SK-N-SH (cell line): Measurements from ENCODE around the gene CACNA1H. TPM values are rescaled to one million over a fixed set of nuclear protein-coding genes. Genes with fewer than 3 reads are reported as not detected.
A peak's percentile ranks its signal among the peaks of the same experiment; 100 is the strongest.

Source experiments
- CTCF ChIA-PET: fragments of 300-600, 350-600 bp; formaldehyde crosslinking; extraction: SDS; loops from one replicate; lab custom pipeline; 2021; lab: Yijun Ruan, JAX
- POLR2A ChIA-PET: fragments of 350-600 bp; sonication (Branson Sonifier 250); formaldehyde crosslinking; extraction: SDS; loops from one replicate; lab custom pipeline; 2020; ENCODE audit warnings: antibody characterized with exemption, inconsistent platforms; lab: Yijun Ruan, JAX
- DNase-seq: peaks from one replicate; pipeline ENCODE4 v3.0.0; 2012
- H2AFZ ChIP-seq: fragments of 200-600 bp; sonication (generic); 2 replicates; pipeline ENCODE4 v1.8.1; 2016; ENCODE audit warnings: antibody characterized with exemption, mild to moderate bottlenecking, low read depth
- H3F3A ChIP-seq: fragments of 200-600 bp; sonication (generic); replicated peaks from 2 replicates; pipeline ENCODE3; 2016; ENCODE audit warnings: antibody characterized with exemption, mild to moderate bottlenecking; ENCODE audit not compliant: insufficient read depth
- H3K27ac ChIP-seq, 2 experiments: fragments of 200-500 bp in 1 of 2; fragments of 200-600 bp in 1 of 2; sonication (Bioruptor generic) in 1 of 2; sonication (generic), shearing (Covaris generic) in 1 of 2; 2 replicates each; pipeline versions ENCODE4 v1.5.1 to v1.6.1; 2014 to 2016; ENCODE audit warnings: low read depth in 2 of 2, inconsistent platforms in 1 of 2, low read length in 1 of 2, mild to moderate bottlenecking in 1 of 2, mixed read lengths in 1 of 2
- H3K27me3 ChIP-seq: fragments of 200-600 bp; sonication (generic), shearing (Covaris generic); 2 replicates; pipeline ENCODE4 v1.6.1; 2016; ENCODE audit warnings: mixed run types; ENCODE audit not compliant: insufficient read depth
- H3K36me3 ChIP-seq, 2 experiments: fragments of 200-500 bp in 1 of 2; fragments of 200-600 bp in 1 of 2; sonication (Bioruptor generic) in 1 of 2; sonication (generic) in 1 of 2; replicated peaks in 1 of 2; 2 replicates each; pipeline versions ENCODE3 to v1.5.1; 2014 to 2016; ENCODE audit warnings: low read length in 1 of 2, mild to moderate bottlenecking in 1 of 2; ENCODE audit not compliant: insufficient read depth in 2 of 2, control insufficient read depth in 1 of 2
- H3K4me1 ChIP-seq, 2 experiments: fragments of 200-500 bp in 1 of 2; fragments of 200-600 bp in 1 of 2; sonication (Bioruptor generic) in 1 of 2; sonication (generic), shearing (Covaris generic) in 1 of 2; 2 replicates each; pipeline versions ENCODE4 v1.5.1 to v1.6.1; 2014 to 2016; ENCODE audit warnings: low read depth in 1 of 2, low read length in 1 of 2, mixed run types in 1 of 2; ENCODE audit not compliant: insufficient read depth in 2 of 2, control insufficient read depth in 1 of 2
- H3K4me2 ChIP-seq: fragments of 200-600 bp; sonication (generic), shearing (Covaris generic); 2 replicates; pipeline ENCODE4 v1.6.1; 2017; ENCODE audit warnings: mixed run types
- H3K4me3 ChIP-seq, 2 experiments: fragments of 200-500 bp in 1 of 2; fragments of 200-600 bp in 1 of 2; sonication (Bioruptor generic) in 1 of 2; sonication (generic), shearing (Covaris generic) in 1 of 2; 2 replicates each; pipeline versions ENCODE4 v1.5.1 to v1.8.1; 2014 to 2016; ENCODE audit warnings: low read depth in 2 of 2, inconsistent platforms in 1 of 2, low read length in 1 of 2, mild to moderate bottlenecking in 1 of 2, mixed read lengths in 1 of 2, moderate library complexity in 1 of 2
- H3K79me2 ChIP-seq: fragments of 200-600 bp; sonication (generic); 2 replicates; pipeline ENCODE4 v1.8.1; 2017; ENCODE audit warnings: mild to moderate bottlenecking; ENCODE audit not compliant: insufficient read depth
- H3K9ac ChIP-seq: fragments of 200-600 bp; sonication (generic); 2 replicates; pipeline ENCODE4 v1.6.1; 2017; ENCODE audit warnings: mixed run types
- H3K9me2 ChIP-seq: fragments of 200-600 bp; sonication (generic); 2 replicates; pipeline ENCODE4 v1.6.1; 2017; ENCODE audit warnings: mixed run types
- H3K9me3 ChIP-seq: fragments of 200-600 bp; sonication (generic); 2 replicates; pipeline ENCODE4 v1.6.1; 2017; ENCODE audit warnings: mixed run types, mild to moderate bottlenecking, moderate library complexity
- H4K20me1 ChIP-seq: fragments of 200-600 bp; sonication (generic); 2 replicates; pipeline ENCODE4 v1.6.1; 2017; ENCODE audit warnings: mild to moderate bottlenecking, mixed run types; ENCODE audit not compliant: insufficient read depth
- CTCF ChIP-seq: fragments of 200-600 bp; sonication (generic); IDR thresholded peaks from 2 replicates; pipeline ENCODE4 v1.6.1; 2017; ENCODE audit warnings: antibody characterized with exemption, mild to moderate bottlenecking, moderate library complexity
- ELF1 ChIP-seq: IDR thresholded peaks from 2 replicates; pipeline ENCODE4 v1.4.0; 2012
- EP300 ChIP-seq, 2 experiments: IDR thresholded peaks; 2 replicates each; pipeline versions ENCODE4 v1.4.0 to v1.6.1; 2012; ENCODE audit warnings: borderline replicate concordance in 1 of 2, low read depth in 1 of 2, low read length in 1 of 2
- FOXJ3 ChIP-seq: sonication (generic); formaldehyde crosslinking; IDR thresholded peaks from 2 replicates; pipeline ENCODE4 v1.5.1; 2020; ENCODE audit warnings: mild to moderate bottlenecking, missing genetic modification reagents
- POLR2AphosphoS5 ChIP-seq: IDR thresholded peaks from 2 replicates; pipeline ENCODE4 v1.6.1; 2012; ENCODE audit warnings: low read depth, low read length
- RAD21 ChIP-seq: IDR thresholded peaks from 2 replicates; pipeline ENCODE4 v1.6.1; 2012; ENCODE audit warnings: mild to moderate bottlenecking, low read length
- RCOR1 ChIP-seq: fragments of 150-350 bp; IDR thresholded peaks from 2 replicates; pipeline ENCODE4 v1.6.1; 2017; ENCODE audit warnings: antibody characterized with exemption, low read length
- RFX5 ChIP-seq: IDR thresholded peaks from 2 replicates; pipeline ENCODE4 v1.6.1; 2012; ENCODE audit warnings: mild to moderate bottlenecking, improper control_type of control experiment, low read length
- TCF12 ChIP-seq: IDR thresholded peaks from 2 replicates; pipeline ENCODE4 v1.4.0; 2012
- ZBTB33 ChIP-seq: IDR thresholded peaks from 2 replicates; pipeline ENCODE4 v1.4.0; 2012; ENCODE audit warnings: low read depth, borderline replicate concordance
- WGBS: methylation state at CpG from one replicate; pipeline ENCODE4 v1.1.6; 2017; ENCODE audit warnings: low lambda C conversion rate; 5-methylcytosine and 5-hydroxymethylcytosine counted together
- polyA plus RNA-seq, 3 experiments: library from polyadenylated mRNA; depleted of rRNA; stranded (reverse); fragments of >200 nt; gene quantifications; 2 replicates each; pipeline ENCODE4 v1.2.3, GENCODE V29; 2012
- TF ChIP-seq, protein P1 (sequence below): fragments of 150-350 bp; IDR thresholded peaks from 2 replicates; pipeline ENCODE4 v1.6.1; 2016; ENCODE audit warnings: mild to moderate bottlenecking, low read depth, low read length
- TF ChIP-seq, protein P2 (sequence below): IDR thresholded peaks from 2 replicates; pipeline ENCODE4 v1.4.0; 2012; ENCODE audit warnings: low read depth, borderline replicate concordance

CACNA1H gene
- polyA plus RNA-seq, 1 of the 3 experiments (the other 2 are of a cell fraction): not detected

DNA sequence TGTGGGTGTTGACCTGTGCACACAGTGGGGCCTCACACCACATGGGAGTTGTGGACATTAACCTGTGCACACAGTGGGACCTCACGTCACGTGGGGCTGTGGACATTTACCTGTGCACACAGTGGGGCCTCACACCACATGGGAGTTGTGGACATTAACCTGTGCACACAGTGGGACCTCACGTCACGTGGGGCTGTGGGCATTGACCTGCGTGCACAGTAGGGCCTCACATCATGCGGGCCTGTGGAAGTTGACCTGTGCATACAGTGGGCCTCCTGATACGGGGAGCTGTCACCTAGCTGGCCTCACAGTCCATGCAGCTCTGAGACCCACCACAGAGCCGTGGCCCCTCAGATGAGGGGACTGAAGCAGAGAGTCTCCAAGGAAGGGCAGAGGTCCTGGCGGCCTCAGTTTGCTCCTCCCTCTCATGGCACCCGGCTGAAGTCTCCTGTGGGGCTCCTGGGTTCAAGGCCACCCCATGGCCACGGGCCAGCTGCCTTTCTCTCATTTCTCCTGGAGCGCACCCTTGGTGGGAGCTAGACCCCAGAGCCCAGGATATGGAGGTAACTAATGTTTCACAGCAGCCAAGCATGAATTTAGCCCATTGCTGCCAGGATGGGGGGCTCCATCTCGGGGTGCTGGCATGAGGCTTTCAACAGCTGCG lies 21.0 kb downstream of the CACNA1H start:
- ChIA-PET POLR2A (no interaction called here), CTCF (interaction anchor here (1.2 kb wide), 1 partner anchor 116 kb away, joined by 3 read pairs; no protein-coding TSS in a partner anchor)
- H3K9me3 ChIP-seq: no peaks in the 10 kb centered on the region
- H3K9ac ChIP-seq: no peak overlapping the region
- TF ChIP-seq POLR2AphosphoS5: no peak
- TF ChIP-seq RCOR1: no peak
- TF ChIP-seq RFX5: no peak
- TF ChIP-seq ELF1: no peak
- no peak for TF ChIP-seq ZBTB33
- TF ChIP-seq RAD21: no peak
- no peak for TF ChIP-seq FOXJ3
- TF ChIP-seq TCF12: no peak
- no peak for TF ChIP-seq CTCF
- TF ChIP-seq, protein P1, sequence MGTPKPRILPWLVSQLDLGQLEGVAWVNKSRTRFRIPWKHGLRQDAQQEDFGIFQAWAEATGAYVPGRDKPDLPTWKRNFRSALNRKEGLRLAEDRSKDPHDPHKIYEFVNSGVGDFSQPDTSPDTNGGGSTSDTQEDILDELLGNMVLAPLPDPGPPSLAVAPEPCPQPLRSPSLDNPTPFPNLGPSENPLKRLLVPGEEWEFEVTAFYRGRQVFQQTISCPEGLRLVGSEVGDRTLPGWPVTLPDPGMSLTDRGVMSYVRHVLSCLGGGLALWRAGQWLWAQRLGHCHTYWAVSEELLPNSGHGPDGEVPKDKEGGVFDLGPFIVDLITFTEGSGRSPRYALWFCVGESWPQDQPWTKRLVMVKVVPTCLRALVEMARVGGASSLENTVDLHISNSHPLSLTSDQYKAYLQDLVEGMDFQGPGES: no peak
- TF ChIP-seq EP300 (IDR thresholded peaks at IDR 0.05; ENCODE audit: borderline replicate concordance in 1 of 2, low read depth in 1 of 2, low read length in 1 of 2): no peak
- TF ChIP-seq, protein P2, sequence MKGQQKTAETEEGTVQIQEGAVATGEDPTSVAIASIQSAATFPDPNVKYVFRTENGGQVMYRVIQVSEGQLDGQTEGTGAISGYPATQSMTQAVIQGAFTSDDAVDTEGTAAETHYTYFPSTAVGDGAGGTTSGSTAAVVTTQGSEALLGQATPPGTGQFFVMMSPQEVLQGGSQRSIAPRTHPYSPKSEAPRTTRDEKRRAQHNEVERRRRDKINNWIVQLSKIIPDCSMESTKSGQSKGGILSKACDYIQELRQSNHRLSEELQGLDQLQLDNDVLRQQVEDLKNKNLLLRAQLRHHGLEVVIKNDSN: no peak
- H3K4me1 ChIP-seq: no peaks in the 10 kb centered on the region
- H3K27me3 ChIP-seq: peaks cover 80% of the 10 kb centered on the region
- H2AFZ ChIP-seq: no peak overlapping the region
- H3K79me2 ChIP-seq: no peaks in the 10 kb centered on the region
- peak overlapping the region; percentile 24; the same call in 1 of the 2 replicates for H3K4me2 ChIP-seq
- no peak overlapping the region for H3K4me3 ChIP-seq
- H3K27ac ChIP-seq: no peak overlapping the region
- H3K9me2 ChIP-seq: no peaks in the 10 kb centered on the region
- no peaks in the 10 kb centered on the region for H3K36me3 ChIP-seq
- H4K20me1 ChIP-seq: 0 out of 2 replicates have a peak, but pooled peaks cover 3% of the 10 kb centered on the region
- no peaks in the 10 kb centered on the region for H3F3A ChIP-seq
- 29% methylated on average over 4 of the region's 14 CpGs for WGBS
- DNase-seq: no peak
